OCI-LY1 (cell line): ENCODE data around the gene ESYT2.
"Not testable (repeated sequence)": the region's sequence is repeated elsewhere in the genome, so short reads cannot be mapped to it uniquely, and the experiment has no call there.

Source experiments
- EZH2 ChIP-seq: fragments of 200-600 bp; sonication (generic), shearing (Covaris generic); IDR thresholded peaks from 2 replicates; pipeline ENCODE4 v1.8.0; 2017; ENCODE audit warnings: borderline replicate concordance, mixed run types, mild to moderate bottlenecking, antibody characterized with exemption, low read length, moderate library complexity, mixed read lengths
- TF ChIP-seq, protein P1 (sequence below): fragments of 200-600 bp; sonication (generic), shearing (Covaris generic); IDR thresholded peaks from 2 replicates; pipeline ENCODE4 v1.5.1; 2017; ENCODE audit warnings: mild to moderate bottlenecking, antibody characterized with exemption, low read length, moderate library complexity, mixed read lengths

- TF ChIP-seq EZH2, result not testable (repeated sequence)
- TF ChIP-seq, protein P1, sequence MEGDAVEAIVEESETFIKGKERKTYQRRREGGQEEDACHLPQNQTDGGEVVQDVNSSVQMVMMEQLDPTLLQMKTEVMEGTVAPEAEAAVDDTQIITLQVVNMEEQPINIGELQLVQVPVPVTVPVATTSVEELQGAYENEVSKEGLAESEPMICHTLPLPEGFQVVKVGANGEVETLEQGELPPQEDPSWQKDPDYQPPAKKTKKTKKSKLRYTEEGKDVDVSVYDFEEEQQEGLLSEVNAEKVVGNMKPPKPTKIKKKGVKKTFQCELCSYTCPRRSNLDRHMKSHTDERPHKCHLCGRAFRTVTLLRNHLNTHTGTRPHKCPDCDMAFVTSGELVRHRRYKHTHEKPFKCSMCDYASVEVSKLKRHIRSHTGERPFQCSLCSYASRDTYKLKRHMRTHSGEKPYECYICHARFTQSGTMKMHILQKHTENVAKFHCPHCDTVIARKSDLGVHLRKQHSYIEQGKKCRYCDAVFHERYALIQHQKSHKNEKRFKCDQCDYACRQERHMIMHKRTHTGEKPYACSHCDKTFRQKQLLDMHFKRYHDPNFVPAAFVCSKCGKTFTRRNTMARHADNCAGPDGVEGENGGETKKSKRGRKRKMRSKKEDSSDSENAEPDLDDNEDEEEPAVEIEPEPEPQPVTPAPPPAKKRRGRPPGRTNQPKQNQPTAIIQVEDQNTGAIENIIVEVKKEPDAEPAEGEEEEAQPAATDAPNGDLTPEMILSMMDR, result peak; percentile 5; the same call in 1 of the 2 replicates
These were observed 125.4 kb downstream of the ESYT2 start for GRCh38 chr7:158703679-158704523.
